ENCODE results near the gene SLC25A13.

DNA sequence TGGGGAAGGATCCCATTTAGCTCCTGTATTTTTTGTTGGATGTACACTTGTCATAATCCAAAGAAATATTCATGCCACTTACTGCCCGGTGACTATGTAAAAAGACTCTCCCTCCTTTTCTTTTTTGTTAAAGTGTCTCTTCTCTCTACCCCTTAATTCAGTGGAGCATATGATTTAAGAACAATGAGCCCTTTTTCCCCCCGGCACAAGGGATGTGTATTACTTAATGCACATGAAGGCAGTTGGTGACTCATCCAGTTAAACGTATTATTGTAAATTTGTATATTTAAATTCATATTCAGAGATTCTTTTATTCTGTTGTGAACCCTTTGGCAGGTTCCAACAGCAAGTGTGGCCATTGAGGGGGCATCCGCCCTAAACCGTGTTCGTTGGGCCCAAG is 241.9 kb downstream of the SLC25A13 start:
- no peak for TF ChIP-seq EZH2 (IDR thresholded peaks at IDR 0.05; ENCODE audit: insufficient read depth, poor library complexity, severe bottlenecking)
- TF ChIP-seq EZH2phosphoT487 (IDR thresholded peaks at IDR 0.05; ENCODE audit: insufficient read depth, low read depth), result no peak
